GM12801 (cell line): ENCODE data around the gene ADAD2.

Source experiments
- TF ChIP-seq, protein P1 (sequence below): IDR thresholded peaks from one replicate; pipeline ENCODE4 v1.5.1; 2011; ENCODE audit warnings: control low read depth; ENCODE audit not compliant: insufficient read length; ENCODE audit errors: extremely low read depth

ADAD2 gene

DNA sequence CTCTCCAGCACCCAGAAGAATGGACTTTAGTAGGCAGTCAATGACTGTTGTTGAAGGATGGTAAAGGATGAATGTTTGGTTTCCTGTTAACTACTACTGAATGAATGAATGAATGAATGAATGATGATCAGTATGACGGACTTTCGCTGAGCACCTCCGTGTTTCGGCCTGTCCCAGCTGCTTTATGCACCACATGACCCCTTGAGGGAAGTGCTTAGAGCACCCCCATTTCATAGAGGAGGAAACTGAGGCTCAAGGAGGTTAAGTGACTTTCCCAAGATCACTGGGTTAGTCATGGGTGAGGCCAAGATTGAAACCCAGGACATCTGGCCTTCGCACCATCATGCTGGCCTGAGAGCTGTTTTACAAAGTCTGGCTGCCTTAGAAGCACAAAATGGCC is 42.0 kb downstream of the ADAD2 start:
- TF ChIP-seq, protein P1, sequence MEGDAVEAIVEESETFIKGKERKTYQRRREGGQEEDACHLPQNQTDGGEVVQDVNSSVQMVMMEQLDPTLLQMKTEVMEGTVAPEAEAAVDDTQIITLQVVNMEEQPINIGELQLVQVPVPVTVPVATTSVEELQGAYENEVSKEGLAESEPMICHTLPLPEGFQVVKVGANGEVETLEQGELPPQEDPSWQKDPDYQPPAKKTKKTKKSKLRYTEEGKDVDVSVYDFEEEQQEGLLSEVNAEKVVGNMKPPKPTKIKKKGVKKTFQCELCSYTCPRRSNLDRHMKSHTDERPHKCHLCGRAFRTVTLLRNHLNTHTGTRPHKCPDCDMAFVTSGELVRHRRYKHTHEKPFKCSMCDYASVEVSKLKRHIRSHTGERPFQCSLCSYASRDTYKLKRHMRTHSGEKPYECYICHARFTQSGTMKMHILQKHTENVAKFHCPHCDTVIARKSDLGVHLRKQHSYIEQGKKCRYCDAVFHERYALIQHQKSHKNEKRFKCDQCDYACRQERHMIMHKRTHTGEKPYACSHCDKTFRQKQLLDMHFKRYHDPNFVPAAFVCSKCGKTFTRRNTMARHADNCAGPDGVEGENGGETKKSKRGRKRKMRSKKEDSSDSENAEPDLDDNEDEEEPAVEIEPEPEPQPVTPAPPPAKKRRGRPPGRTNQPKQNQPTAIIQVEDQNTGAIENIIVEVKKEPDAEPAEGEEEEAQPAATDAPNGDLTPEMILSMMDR, result no peak

DNA sequence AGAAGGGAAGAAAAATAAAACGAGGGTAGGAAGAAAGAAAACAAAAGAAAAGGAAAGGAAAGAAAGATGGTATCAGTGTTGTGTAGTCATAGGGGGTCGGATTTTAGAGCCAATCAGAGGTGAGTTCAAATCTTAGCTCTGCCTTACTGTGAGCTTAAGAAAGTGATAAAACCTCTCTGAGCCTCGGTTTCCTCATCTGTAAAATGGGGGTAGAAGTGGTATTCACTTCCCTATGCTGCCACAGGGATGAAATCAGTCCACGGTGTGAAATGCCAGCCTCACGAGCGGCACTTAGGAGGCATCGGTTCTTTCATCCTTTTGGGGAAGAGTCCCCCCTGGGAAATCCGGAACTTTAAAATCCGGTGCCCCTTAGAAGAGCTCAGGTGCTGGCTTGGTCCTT is 42.8 kb downstream of the ADAD2 start:
- TF ChIP-seq, protein P1, result no peak

DNA sequence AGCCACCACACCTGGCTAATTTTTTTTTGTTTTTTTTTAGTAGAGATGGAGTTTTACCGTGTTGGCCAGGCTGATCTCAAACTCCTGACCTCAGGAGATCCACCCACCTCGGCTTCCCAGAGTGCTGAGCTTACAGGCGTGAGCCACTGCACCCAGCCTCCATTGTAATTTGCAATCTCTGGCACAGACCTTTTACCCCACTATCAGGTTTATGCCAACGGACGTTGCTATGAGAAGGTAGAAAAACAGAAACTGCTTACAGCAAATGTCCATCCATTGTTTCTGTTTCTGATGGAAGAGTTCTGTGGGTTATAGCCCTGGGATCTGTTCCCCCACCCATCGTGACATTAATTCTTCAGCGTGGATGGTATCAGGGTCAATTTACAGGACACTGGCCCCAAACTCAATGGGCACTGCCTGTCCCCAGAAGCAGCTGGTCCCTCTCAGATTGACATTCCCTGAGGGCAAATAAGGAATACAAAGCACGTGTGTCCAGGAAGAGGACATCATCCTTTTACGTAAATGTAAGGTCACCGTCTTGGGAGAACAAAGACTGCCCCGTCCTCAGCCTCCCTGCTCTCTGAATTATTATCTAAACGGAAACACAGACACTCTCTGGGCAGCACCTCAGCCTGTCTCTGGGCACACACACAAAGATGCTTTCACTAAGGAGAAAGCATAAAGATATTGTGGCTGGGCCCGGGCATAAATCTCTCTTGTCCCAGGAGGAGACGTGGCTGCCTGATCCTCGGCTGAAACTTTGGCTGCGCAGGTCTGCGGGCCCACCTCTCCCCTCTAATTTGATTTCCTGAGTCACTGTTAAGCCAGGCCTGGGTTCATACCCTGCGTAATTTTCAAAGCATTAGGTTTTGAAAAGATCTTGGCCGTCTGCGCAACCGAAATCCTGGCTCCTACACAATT is 43.6 kb downstream of the ADAD2 start:
- TF ChIP-seq, protein P1, result no peak

DNA sequence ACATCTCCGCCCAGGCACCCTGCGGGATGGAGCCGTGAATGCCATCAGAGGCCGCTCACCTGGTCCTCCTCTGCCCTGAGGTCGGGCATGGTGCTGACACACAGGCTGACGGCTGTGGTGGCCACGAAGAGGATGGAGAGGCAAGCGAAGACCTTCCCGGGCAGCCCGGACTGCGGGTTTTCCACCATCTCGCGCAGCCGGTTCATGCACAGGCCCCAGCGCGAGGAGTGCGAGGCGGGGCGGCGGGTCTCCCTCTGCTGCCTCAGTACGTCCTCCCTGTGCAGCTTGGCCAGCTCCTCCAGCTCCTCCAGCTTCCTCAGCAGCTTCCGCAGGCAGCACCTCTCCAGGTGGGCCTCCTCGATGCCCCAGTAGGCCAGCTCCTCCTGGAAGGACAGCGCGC is 45.7 kb downstream of the ADAD2 start:
- TF ChIP-seq, protein P1, result no peak

DNA sequence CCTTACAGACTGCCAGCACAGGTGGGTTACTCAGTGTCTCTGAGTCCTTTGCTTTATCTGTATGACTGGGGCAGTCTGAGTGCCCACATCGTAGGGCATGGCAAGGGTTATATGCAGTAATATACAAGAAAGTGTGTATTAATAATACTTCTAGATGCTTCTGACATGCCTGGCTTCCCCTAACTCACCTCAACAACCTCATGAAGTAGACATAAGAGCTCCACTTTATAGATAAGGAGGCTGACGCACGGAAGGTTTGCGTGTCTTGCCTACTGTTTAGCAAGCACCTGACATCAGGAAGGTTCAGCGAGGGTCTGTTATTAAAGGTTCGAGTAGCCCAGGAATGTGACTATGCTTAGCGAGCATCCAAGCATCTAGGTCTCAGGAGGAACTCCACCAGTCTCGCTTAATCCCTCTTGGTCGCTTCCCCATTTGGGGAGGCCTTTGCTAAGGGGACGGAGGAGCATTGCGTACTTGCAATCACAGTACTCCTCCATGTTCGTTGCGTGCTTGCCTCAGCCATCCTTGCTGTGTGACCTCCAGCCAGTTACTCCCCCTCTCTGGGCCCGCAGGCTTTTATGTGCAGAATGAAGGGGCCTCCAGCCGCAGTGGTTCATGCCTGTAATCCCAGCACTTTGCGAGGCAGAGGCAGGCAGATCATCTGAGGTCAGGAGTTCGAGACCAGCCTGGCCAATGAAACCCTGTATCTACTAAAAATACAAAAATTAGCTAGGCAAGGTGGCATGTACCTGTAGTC is 47.2 kb downstream of the ADAD2 start:
- TF ChIP-seq, protein P1, result no peak

DNA sequence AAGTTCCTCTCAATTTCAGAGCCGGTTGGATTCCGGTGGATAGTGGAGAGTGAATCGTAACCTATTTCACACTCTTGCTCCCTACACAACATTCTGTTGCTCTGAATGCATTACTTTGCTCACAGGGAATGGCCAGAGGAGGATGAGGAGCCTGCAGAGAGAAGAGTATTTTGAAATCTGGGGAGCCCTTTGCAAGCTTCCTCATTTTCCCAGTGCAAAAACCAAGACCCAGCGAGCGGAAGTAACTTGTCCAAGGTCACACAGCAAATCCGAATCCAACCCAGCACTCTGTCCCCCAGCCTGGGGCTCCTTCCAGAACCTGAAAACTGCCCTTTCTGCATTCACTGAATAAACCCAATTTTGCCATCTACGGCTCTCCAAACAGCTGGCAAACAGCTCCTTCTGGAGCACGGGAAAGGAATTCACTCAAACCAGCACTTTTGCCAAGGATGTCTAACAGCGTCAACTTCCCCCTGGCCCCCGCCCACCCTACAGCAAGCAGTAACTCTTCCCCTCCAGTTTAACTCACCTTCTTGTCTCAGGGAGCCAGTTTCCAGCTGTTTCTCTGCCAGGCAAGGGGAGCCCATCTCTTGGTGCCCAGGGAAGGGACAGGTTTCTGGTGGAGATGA is 48.3 kb downstream of the ADAD2 start:
- TF ChIP-seq, protein P1, result no peak

DNA sequence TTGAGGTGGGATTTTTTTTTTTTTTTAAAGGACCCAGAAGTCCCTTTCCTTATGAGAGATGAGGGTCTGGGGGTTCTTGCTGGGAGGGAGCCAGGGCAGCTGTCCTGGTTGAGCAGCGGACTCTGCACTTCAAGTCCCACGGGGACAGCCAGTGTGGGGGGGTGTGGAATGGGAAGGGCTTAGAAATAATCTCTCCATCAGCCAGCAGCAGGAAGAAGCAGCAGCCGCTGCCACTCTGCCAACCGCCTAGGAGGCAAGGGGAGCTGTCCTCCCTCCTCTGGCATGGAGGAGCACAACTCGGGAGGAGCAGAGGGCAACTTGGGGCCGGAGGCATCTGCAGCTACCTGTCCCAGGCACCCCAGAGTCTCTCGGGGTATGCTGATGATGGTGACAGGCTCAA is 49.0 kb downstream of the ADAD2 start, which contains the start of gene KCNG4:
KCNG4 (minus strand) TSS at position 104 of the 400 bp plus-strand sequence. CDS start 2,527 bp downstream, outside the sequence.
- TF ChIP-seq, protein P1, result no peak
